AG04449 (cell line): Measurements from ENCODE around the gene PPP1R9B.

Experiments used
- CTCF ChIA-PET: fragments of 350-600 bp; formaldehyde crosslinking; extraction: SDS; loops from one replicate; lab custom pipeline; 2021; ENCODE audit warnings: antibody characterized with exemption; lab: Yijun Ruan, JAX
- POLR2A ChIA-PET: fragments of 400-600, 350-600 bp; formaldehyde crosslinking; extraction: SDS; loops from one replicate; lab custom pipeline; 2020; ENCODE audit warnings: antibody characterized with exemption, inconsistent platforms; lab: Yijun Ruan, JAX
- DNase-seq: peaks from one replicate; pipeline ENCODE4 v3.0.0-alpha.2; 2010; ENCODE audit warnings: low read depth, low spot score
- H3K4me3 ChIP-seq: 2 replicates; pipeline ENCODE4 v1.5.1; 2011; ENCODE audit warnings: low read depth, mild to moderate bottlenecking, control low read depth, low read length
- CTCF ChIP-seq: IDR thresholded peaks from one replicate; pipeline ENCODE4 v1.5.1; 2011; ENCODE audit warnings: mild to moderate bottlenecking, moderate library complexity, low read length, control low read depth, inconsistent platforms; ENCODE audit not compliant: insufficient read depth; ENCODE audit errors: missing control alignments

The PPP1R9B gene

GRCh38 chr17:50184611-50185398, 34.3 kb upstream of the PPP1R9B start:
- ChIA-PET CTCF (no interaction called here), POLR2A (interaction anchor here (5.2 to 44.9 kb wide), 4 partner anchors 12 to 105 kb away, joined by 31 to 2316 read pairs (median 784); partner anchors contain the start of genes COL1A1 and TMEM92)
- DNase-seq: no peak
- no peak overlapping the region for H3K4me3 ChIP-seq
- no peak for TF ChIP-seq CTCF

- POLR2A ChIA-PET: interaction anchor here (5.2 to 44.9 kb wide), 4 partner anchors 12 to 106 kb away, joined by 31 to 2316 read pairs (median 784); partner anchors contain the start of genes COL1A1 and TMEM92
- TF ChIP-seq CTCF: peak; percentile 24
- DNase-seq: no peak
- CTCF ChIA-PET: no interaction called here
- H3K4me3 ChIP-seq: no peak overlapping the region; the same call in 1 of the 2 replicates
Measured at GRCh38 chr17:50184064-50184463, 33.6 kb upstream of the PPP1R9B start.

GRCh38 chr17:50183421-50183994, 33.0 kb upstream of the PPP1R9B start:
- TF ChIP-seq CTCF: no peak
- ChIA-PET POLR2A (interaction anchor here (0.6 to 44.9 kb wide), 8 partner anchors 10 to 107 kb away, joined by 3 to 2316 read pairs (median 88); partner anchors contain the start of genes COL1A1, PDK2 and TMEM92), CTCF (interaction anchor here (1.0 to 2.8 kb wide), 3 partner anchors 85 to 90 kb away, joined by 3 to 18 read pairs (median 4); partner anchors contain the start of gene TMEM92)
- H3K4me3 ChIP-seq: no peak overlapping the region
- DNase-seq: no peak

- no peak for TF ChIP-seq CTCF
- POLR2A ChIA-PET: interaction anchor here (0.6 to 44.9 kb wide), 6 partner anchors 10 to 107 kb away, joined by 3 to 2316 read pairs (median 83); partner anchors contain the start of genes COL1A1, PDK2 and TMEM92
- CTCF ChIA-PET: interaction anchor here (0.7 to 2.8 kb wide), 4 partner anchors 80 to 90 kb away, joined by 3 to 18 read pairs (median 4); partner anchors contain the start of gene TMEM92
- H3K4me3 ChIP-seq: no peak overlapping the region
- no peak for DNase-seq
Measured at GRCh38 chr17:50182783-50183420, 32.4 kb upstream of the PPP1R9B start.

- CTCF ChIA-PET: interaction anchor here (0.6 to 2.8 kb wide), 8 partner anchors 12 to 115 kb away, joined by 3 to 18 read pairs (median 3); partner anchors contain the start of genes COL1A1 and TMEM92
- no peak for DNase-seq
- no peak overlapping the region for H3K4me3 ChIP-seq
- no peak for TF ChIP-seq CTCF
- POLR2A ChIA-PET: interaction anchor here (0.7 to 44.9 kb wide), 9 partner anchors 8 to 116 kb away, joined by 3 to 2316 read pairs (median 9); partner anchors contain the start of genes COL1A1 and TMEM92
Measured at GRCh38 chr17:50181591-50182560, 31.4 kb upstream of the PPP1R9B start.
